Fibroblast of lung (primary cell): ENCODE data around the gene HOXC5. TPM values are rescaled to one million over a fixed set of nuclear protein-coding genes. Genes with fewer than 3 reads are reported as not detected.

Source experiments
- DNase-seq, 2 donors: peaks; one replicate each; pipeline versions ENCODE4 v3.0.0 to v3.0.0-alpha.2; 2010; ENCODE audit warnings: low read depth in 2 of 2
- H2AFZ ChIP-seq: 2 replicates; pipeline ENCODE4 v1.5.1; 2012; ENCODE audit warnings: low read length, control low read depth, inconsistent platforms
- H3K27ac ChIP-seq: 2 replicates; pipeline ENCODE4 v1.5.1; 2011; ENCODE audit warnings: low read length, control low read depth; ENCODE audit not compliant: insufficient read depth
- H3K27me3 ChIP-seq: 2 replicates; pipeline ENCODE4 v1.5.1; 2011; ENCODE audit warnings: mild to moderate bottlenecking, low read length; ENCODE audit not compliant: control insufficient read depth, insufficient read depth
- H3K36me3 ChIP-seq: 2 replicates; pipeline ENCODE4 v1.5.1; 2011; ENCODE audit warnings: low read length; ENCODE audit not compliant: control insufficient read depth, insufficient read depth
- H3K4me1 ChIP-seq: 2 replicates; pipeline ENCODE4 v1.5.1; 2011; ENCODE audit warnings: low read length; ENCODE audit not compliant: control insufficient read depth, insufficient read depth; ENCODE audit errors: extremely low read depth
- H3K4me2 ChIP-seq: 2 replicates; pipeline ENCODE4 v1.5.1; 2011; ENCODE audit warnings: low read length, control low read depth; ENCODE audit not compliant: insufficient read depth; ENCODE audit errors: extremely low read depth
- H3K4me3 ChIP-seq, 4 experiments: fragments of 200-600 bp in 1 of 4; sonication (generic) in 1 of 4; replicated peaks in 1 of 4; 2 replicates each; pipeline ENCODE4 v1.5.1; 2011 to 2016; ENCODE audit warnings: low read length in 4 of 4, low read depth in 3 of 4, mild to moderate bottlenecking in 3 of 4, control low read depth in 2 of 4, inconsistent platforms in 1 of 4, mixed read lengths in 1 of 4; ENCODE audit not compliant: insufficient read depth in 1 of 4; ENCODE audit errors: control extremely low read depth in 1 of 4
- H3K79me2 ChIP-seq: 2 replicates; pipeline ENCODE4 v1.5.1; 2012; ENCODE audit warnings: mild to moderate bottlenecking, low read length, inconsistent platforms; ENCODE audit not compliant: control insufficient read depth, insufficient read depth
- H3K9ac ChIP-seq: 2 replicates; pipeline ENCODE4 v1.5.1; 2011; ENCODE audit warnings: mild to moderate bottlenecking, low read length, control low read depth; ENCODE audit not compliant: insufficient read depth
- H3K9me3 ChIP-seq: 2 replicates; pipeline ENCODE4 v1.5.1; 2012; ENCODE audit warnings: low read depth, low read length; ENCODE audit not compliant: control insufficient read depth, insufficient read depth
- H4K20me1 ChIP-seq: 2 replicates; pipeline ENCODE4 v1.5.1; 2011; ENCODE audit warnings: low read length; ENCODE audit not compliant: control insufficient read depth, insufficient read depth; ENCODE audit errors: extremely low read depth
- EZH2 ChIP-seq: IDR thresholded peaks from 2 replicates; pipeline ENCODE4 v1.5.1; 2012; ENCODE audit warnings: low read length, control low read depth, mild to moderate bottlenecking; ENCODE audit errors: missing control alignments
- polyA plus RNA-seq, 2 donors: library from polyadenylated mRNA; depleted of rRNA in 1 of 2; stranded (reverse) in 1 of 2; unstranded in 1 of 2; fragments of >200 nt; gene quantifications; 2 replicates each; pipeline ENCODE4 v1.2.1, GENCODE V29; 2011 to 2012; ENCODE audit warnings: missing spikeins in 1 of 2
- total RNA-seq: library from RNA; depleted of rRNA; stranded (reverse); fragments of >200 nt; gene quantifications from 2 replicates; pipeline ENCODE4 v1.2.1, GENCODE V29; 2014
- TF ChIP-seq, protein P1 (sequence below), 2 donors: IDR thresholded peaks in 1 of 2; conservative IDR thresholded peaks in 1 of 2; 1 replicate in 1 of 2; 2 replicates in 1 of 2; pipeline ENCODE4 v1.5.1; 2011 to 2012; ENCODE audit warnings: low read length in 2 of 2, control low read depth in 1 of 2, inconsistent platforms in 1 of 2, low read depth in 1 of 2, mild to moderate bottlenecking in 1 of 2

HOXC5 gene
- total and polyA plus RNA-seq, 2 donors (not counting 1 experiment from before 2014, with no cell fraction given): under 0.01 to 0.07 TPM

DNA sequence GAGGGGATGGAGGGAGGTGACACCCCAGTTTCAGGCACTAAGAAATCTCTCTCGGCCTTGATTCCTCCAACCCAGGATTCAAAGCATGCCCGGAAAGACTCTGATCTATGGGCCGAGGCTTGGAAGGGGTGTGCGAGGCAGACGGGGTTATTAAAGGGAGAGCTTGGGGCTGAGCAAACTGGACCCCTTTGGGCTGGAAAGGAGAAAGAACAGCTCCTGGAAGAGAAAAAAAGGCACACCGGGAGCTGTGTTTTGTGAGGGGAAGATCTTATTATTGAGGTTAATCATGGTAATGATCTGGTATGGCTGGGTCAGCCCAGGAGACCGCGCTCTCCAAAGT lies 15.1 kb downstream of the HOXC5 start:
- H3K79me2 ChIP-seq: no peaks in the 10 kb centered on the region
- peaks cover 24% of the 10 kb centered on the region for H3K27me3 ChIP-seq
- H3K9me3 ChIP-seq: no peaks in the 10 kb centered on the region
- H4K20me1 ChIP-seq: no peaks in the 10 kb centered on the region
- TF ChIP-seq, protein P1, sequence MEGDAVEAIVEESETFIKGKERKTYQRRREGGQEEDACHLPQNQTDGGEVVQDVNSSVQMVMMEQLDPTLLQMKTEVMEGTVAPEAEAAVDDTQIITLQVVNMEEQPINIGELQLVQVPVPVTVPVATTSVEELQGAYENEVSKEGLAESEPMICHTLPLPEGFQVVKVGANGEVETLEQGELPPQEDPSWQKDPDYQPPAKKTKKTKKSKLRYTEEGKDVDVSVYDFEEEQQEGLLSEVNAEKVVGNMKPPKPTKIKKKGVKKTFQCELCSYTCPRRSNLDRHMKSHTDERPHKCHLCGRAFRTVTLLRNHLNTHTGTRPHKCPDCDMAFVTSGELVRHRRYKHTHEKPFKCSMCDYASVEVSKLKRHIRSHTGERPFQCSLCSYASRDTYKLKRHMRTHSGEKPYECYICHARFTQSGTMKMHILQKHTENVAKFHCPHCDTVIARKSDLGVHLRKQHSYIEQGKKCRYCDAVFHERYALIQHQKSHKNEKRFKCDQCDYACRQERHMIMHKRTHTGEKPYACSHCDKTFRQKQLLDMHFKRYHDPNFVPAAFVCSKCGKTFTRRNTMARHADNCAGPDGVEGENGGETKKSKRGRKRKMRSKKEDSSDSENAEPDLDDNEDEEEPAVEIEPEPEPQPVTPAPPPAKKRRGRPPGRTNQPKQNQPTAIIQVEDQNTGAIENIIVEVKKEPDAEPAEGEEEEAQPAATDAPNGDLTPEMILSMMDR (conservative IDR thresholded peaks at IDR 0.05 in 1 of 2, IDR thresholded peaks at IDR 0.05 in 1 of 2; ENCODE audit: low read depth in 1 of 2, low read length in 2 of 2): no peak
- no peak for TF ChIP-seq EZH2
- H3K9ac ChIP-seq: no peak overlapping the region
- no peak for DNase-seq
- H3K27ac ChIP-seq: no peak overlapping the region
- no peaks in the 10 kb centered on the region for H3K36me3 ChIP-seq
- H3K4me3 ChIP-seq: no peak overlapping the region
- no peak overlapping the region for H3K4me2 ChIP-seq
- no peaks in the 10 kb centered on the region for H3K4me1 ChIP-seq
- H2AFZ ChIP-seq: no peak overlapping the region

DNA sequence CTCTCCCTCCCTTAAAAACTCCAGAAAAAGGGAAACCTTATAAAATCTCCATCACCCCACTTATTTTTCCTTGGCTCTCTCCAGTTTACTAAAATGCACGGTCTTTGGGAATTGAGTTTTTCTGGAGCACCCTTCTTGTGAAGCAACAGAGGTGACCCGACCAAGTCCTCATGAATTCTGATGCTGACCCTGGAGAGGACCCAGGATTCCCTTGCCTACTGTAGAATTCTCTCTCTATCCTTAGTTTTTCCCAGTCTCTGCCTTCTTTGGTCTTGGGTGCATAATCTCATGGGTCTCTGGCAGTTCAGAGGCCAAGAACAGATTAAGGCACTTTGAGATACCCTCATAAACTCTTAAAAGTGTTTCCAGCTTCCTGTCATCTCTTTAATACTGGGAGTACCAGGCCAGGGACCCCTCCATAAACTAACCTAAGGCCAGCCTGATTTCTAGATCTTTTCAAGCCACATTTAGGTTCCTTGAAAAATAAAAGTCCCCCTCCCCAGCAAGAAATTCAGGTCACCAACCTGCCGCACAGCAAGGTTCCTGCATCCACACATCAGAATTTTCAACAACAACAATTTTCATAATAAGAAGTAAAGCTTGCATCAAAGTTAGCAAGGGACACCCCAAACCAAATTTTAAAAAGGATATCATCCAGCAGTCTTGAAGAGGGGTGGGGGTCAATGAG lies 15.7 kb downstream of the HOXC5 start:
- Histone ChIP-seq H3K4me2 (no peak overlapping the region), H3K4me3 (no peak overlapping the region), H2AFZ (no peak overlapping the region), H3K27ac (no peak overlapping the region), H3K79me2 (no peaks in the 10 kb centered on the region), H3K9me3 (no peaks in the 10 kb centered on the region), H3K4me1 (no peaks in the 10 kb centered on the region), H3K9ac (no peak overlapping the region), H4K20me1 (no peaks in the 10 kb centered on the region), H3K36me3 (no peaks in the 10 kb centered on the region), H3K27me3 (peaks cover 24% of the 10 kb centered on the region)
- DNase-seq: no peak
- no peak for TF ChIP-seq EZH2
- TF ChIP-seq, protein P1 (conservative IDR thresholded peaks at IDR 0.05 in 1 of 2, IDR thresholded peaks at IDR 0.05 in 1 of 2; ENCODE audit: low read depth in 1 of 2, low read length in 2 of 2): no peak

DNA sequence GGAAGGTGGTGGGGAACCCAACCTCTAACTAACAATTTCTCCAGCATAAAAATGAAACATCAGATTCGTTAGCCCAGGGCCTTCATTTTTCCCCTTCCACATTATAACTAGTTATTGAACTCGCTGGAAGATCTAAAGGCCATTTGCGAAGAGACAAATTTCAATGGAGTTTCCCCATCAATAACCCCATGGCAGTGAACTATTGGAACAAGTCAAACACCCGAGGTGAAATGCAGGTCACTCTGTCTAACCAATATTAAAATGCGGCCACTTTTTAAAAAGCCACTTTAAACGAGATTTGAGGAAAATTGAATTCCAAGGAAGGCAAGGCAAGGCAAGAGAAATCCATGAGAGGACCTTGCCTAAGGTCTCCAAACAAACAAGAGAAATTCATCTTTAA lies 16.3 kb downstream of the HOXC5 start:
- H3K9me3 ChIP-seq: no peaks in the 10 kb centered on the region
- no peak overlapping the region for H3K4me2 ChIP-seq
- H4K20me1 ChIP-seq: no peaks in the 10 kb centered on the region
- no peak overlapping the region for H3K27ac ChIP-seq
- DNase-seq: no peak
- no peaks in the 10 kb centered on the region for H3K36me3 ChIP-seq
- H3K79me2 ChIP-seq: no peaks in the 10 kb centered on the region
- no peak overlapping the region for H3K9ac ChIP-seq
- no peak overlapping the region for H3K4me3 ChIP-seq
- TF ChIP-seq EZH2: no peak
- TF ChIP-seq, protein P1 (conservative IDR thresholded peaks at IDR 0.05 in 1 of 2, IDR thresholded peaks at IDR 0.05 in 1 of 2; ENCODE audit: low read depth in 1 of 2, low read length in 2 of 2): no peak
- peaks cover 24% of the 10 kb centered on the region for H3K27me3 ChIP-seq
- no peaks in the 10 kb centered on the region for H3K4me1 ChIP-seq
- no peak overlapping the region for H2AFZ ChIP-seq
